ENCODE data around the gene HPCAL1. TPM values are rescaled to one million over a fixed set of nuclear protein-coding genes. Genes with fewer than 3 reads are reported as not detected.
A peak's percentile ranks its signal among the peaks of the same experiment; 100 is the strongest.

The HPCAL1 gene
- total RNA-seq, 1 donor from 2014 or later: 17.3 TPM

DNA sequence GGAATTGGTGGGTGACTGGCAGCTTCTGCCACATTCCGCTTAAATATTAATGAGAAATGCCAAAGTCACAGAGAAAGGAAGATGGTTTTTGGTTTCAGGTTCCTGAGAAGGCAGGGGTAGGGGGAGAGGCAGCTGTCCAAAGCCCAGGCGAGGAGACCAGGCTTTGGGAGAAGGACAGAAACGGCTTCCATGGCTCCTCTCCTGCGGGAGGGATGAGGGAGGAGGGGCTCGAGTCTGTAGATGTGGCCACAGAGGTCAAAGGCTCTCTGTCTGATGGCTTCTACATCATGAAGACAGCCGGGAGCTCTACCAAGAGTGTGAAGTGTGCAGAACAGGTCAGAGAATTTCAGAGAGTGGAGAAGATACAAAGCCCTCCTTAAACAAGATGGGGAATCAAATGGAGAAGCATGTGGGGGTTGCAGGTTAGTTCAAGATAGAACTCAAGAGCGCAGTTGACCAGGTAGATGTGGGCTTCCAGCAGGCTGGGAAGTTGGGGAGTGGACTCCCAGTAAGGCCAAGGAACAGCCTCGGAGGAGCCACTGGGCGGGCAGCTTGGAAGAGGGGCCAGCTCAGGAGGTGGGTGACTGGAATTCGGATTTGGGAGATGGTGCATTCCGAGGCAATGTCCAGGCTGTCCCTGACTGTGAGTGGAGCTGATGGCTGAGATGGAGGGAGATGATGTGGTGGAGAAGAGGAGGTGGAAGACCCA, 23.8 kb upstream of the HPCAL1 start:
- H3K27me3 Mint-ChIP-seq (ENCODE audit: low read depth): no peaks in the 10 kb centered on the region
- TF ChIP-seq, protein P1, sequence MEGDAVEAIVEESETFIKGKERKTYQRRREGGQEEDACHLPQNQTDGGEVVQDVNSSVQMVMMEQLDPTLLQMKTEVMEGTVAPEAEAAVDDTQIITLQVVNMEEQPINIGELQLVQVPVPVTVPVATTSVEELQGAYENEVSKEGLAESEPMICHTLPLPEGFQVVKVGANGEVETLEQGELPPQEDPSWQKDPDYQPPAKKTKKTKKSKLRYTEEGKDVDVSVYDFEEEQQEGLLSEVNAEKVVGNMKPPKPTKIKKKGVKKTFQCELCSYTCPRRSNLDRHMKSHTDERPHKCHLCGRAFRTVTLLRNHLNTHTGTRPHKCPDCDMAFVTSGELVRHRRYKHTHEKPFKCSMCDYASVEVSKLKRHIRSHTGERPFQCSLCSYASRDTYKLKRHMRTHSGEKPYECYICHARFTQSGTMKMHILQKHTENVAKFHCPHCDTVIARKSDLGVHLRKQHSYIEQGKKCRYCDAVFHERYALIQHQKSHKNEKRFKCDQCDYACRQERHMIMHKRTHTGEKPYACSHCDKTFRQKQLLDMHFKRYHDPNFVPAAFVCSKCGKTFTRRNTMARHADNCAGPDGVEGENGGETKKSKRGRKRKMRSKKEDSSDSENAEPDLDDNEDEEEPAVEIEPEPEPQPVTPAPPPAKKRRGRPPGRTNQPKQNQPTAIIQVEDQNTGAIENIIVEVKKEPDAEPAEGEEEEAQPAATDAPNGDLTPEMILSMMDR (conservative IDR thresholded peaks at IDR 0.05): no peak
- no peaks in the 10 kb centered on the region for H3K9me3 Mint-ChIP-seq
- H3K36me3 Mint-ChIP-seq (ENCODE audit: low read depth): no peaks in the 10 kb centered on the region
- peaks cover 19% of the 10 kb centered on the region for H3K4me1 Mint-ChIP-seq
- no peak overlapping the region for H3K27ac Mint-ChIP-seq (ENCODE audit: unreplicated experiment)
- no peak for DNase-seq (ENCODE audit: low read depth, low spot score)
- H3K4me3 Mint-ChIP-seq: no peak overlapping the region

DNA sequence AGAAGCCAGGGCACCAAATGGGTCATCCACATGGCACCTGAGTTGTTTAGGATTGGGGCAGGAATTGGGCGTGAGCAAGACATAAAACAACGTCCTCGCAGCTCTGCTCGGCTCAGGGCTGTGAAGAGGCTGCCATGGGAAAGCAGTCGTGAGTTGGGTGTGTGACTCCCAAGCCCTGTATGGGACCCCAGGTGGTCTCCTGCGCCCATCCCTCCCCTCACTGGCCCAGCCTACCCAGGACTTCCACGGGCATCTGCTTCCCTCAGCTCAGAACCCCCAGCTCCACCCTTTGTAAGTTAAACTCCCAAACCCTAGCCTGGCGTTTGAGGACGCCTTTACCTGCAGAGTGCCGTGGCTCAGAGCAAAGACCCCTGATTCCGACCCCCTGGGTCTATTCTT, 23.2 kb upstream of the HPCAL1 start:
- H3K9me3 Mint-ChIP-seq: no peaks in the 10 kb centered on the region
- no peaks in the 10 kb centered on the region for H3K27me3 Mint-ChIP-seq (ENCODE audit: low read depth)
- no peak overlapping the region for H3K4me3 Mint-ChIP-seq
- H3K27ac Mint-ChIP-seq (ENCODE audit: unreplicated experiment): no peak overlapping the region
- no peaks in the 10 kb centered on the region for H3K36me3 Mint-ChIP-seq (ENCODE audit: low read depth)
- peaks cover 19% of the 10 kb centered on the region for H3K4me1 Mint-ChIP-seq
- no peak for DNase-seq (ENCODE audit: low read depth, low spot score)
- TF ChIP-seq, protein P1 (conservative IDR thresholded peaks at IDR 0.05): no peak

DNA sequence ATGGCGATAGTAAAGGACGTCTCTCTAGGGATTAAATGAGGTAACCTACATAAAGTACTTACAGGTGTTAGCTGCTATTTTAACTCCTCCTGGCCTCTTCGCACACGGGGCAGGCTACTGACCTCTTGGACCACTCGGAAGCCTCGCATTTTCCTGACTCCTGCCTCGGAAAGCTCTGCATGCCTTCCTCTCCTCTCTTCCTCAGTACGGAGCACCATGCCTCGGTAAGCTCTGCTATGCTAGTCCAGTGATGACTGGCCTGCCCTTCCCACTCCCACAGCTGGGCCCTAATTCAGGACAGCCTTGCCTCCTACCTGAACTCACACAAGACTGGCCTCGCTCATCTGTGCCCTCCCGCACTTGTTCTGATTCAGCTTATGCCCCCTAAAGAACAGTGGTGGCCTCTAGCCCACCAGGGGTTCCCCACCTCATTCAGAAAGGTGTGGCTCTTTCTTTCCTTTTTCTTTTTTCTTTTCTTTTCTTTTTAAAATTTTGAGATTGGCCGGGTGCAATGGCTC, 22.7 kb upstream of the HPCAL1 start:
- H3K4me1 Mint-ChIP-seq: peaks cover 21% of the 10 kb centered on the region
- no peaks in the 10 kb centered on the region for H3K27me3 Mint-ChIP-seq (ENCODE audit: low read depth)
- H3K36me3 Mint-ChIP-seq (ENCODE audit: low read depth): no peaks in the 10 kb centered on the region
- DNase-seq (ENCODE audit: low read depth, low spot score): no peak
- TF ChIP-seq, protein P1 (conservative IDR thresholded peaks at IDR 0.05): no peak
- H3K27ac Mint-ChIP-seq (ENCODE audit: unreplicated experiment): no peak overlapping the region
- H3K9me3 Mint-ChIP-seq: no peaks in the 10 kb centered on the region
- no peak overlapping the region for H3K4me3 Mint-ChIP-seq

DNA sequence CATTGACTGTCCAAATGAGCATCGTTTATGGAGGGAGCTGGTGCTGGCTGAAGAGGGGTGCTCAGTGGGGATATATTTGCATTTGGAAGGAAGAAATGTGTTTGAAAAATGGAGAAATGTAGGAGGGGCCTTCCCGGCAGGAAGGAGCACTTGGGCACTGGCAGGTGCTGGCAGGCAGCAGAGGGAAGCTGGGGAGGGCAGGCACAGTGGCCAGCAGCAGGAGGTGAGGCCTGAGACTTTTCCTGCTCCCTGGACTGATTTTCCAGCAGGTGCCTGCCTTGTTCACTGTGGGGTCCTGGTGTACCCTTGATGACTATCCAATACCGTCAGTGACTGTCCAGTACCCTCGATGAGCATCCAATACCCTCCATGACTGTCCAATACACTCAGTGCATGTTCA, 20.8 kb upstream of the HPCAL1 start:
- H3K36me3 Mint-ChIP-seq (ENCODE audit: low read depth): no peaks in the 10 kb centered on the region
- H3K27me3 Mint-ChIP-seq (ENCODE audit: low read depth): no peaks in the 10 kb centered on the region
- DNase-seq (ENCODE audit: low read depth, low spot score): no peak
- H3K4me3 Mint-ChIP-seq: no peak overlapping the region
- H3K9me3 Mint-ChIP-seq: no peaks in the 10 kb centered on the region
- TF ChIP-seq, protein P1 (conservative IDR thresholded peaks at IDR 0.05): no peak
- peaks cover 30% of the 10 kb centered on the region for H3K4me1 Mint-ChIP-seq
- H3K27ac Mint-ChIP-seq (ENCODE audit: unreplicated experiment): peak overlapping the region; percentile 79

DNA sequence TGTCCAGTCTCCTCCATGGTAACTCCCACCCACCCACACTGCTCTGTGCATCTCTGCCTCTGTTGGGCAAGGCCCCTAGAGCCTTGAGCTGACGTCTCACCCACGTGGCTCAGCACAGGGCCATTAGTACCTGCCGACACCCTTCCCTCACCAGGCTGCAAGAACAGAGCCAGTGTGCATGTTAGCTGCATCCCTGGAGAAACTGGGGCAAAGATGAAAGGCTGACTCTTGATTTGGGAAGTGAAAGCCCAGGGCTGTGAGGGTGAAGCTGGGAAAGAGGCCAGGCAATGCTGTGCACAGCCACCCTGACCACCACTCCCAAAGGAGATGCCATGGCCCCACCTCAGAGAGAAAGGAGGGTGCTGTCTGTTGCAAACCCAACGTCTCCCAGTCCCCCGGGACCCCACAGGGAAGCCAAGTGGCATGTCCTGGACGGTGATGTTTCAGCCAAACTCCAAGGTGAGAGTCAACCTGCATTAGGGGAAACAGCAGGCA, 20.0 kb upstream of the HPCAL1 start:
- H3K4me3 Mint-ChIP-seq: no peak overlapping the region
- H3K9me3 Mint-ChIP-seq: no peaks in the 10 kb centered on the region
- no peaks in the 10 kb centered on the region for H3K36me3 Mint-ChIP-seq (ENCODE audit: low read depth)
- TF ChIP-seq, protein P1 (conservative IDR thresholded peaks at IDR 0.05): no peak
- H3K27ac Mint-ChIP-seq (ENCODE audit: unreplicated experiment): peak overlapping the region; percentile 70
- DNase-seq (ENCODE audit: low read depth, low spot score): no peak
- no peaks in the 10 kb centered on the region for H3K27me3 Mint-ChIP-seq (ENCODE audit: low read depth)
- peaks cover 30% of the 10 kb centered on the region for H3K4me1 Mint-ChIP-seq

Measured in neural crest cell (in vitro differentiated cells).